Endometrial microvascular endothelial cells (primary cell): Measurements from ENCODE around the gene C9orf57. TPM values are rescaled to one million over a fixed set of nuclear protein-coding genes. Genes with fewer than 3 reads are reported as not detected.
"Not testable (repeated sequence)": the region's sequence is repeated elsewhere in the genome, so short reads cannot be mapped to it uniquely, and the experiment has no call there.

Source experiments
- in situ Hi-C: cut with HindIII; loops from 2 replicates; pipeline ENCODE4 v1.10.0; 2017; ENCODE audit warnings: low sequenced_read_pairs, low pct_unique_long_range_greater_than_20kb; ENCODE audit errors: inconsistent ontology term
- total RNA-seq: library from RNA; depleted of rRNA; stranded (reverse); fragments of >200 nt; gene quantifications from one replicate; pipeline ENCODE4 v1.2.3, GENCODE V29; 2015; ENCODE audit errors: inconsistent ontology term

C9orf57 gene
- not detected for total RNA-seq

- in situ Hi-C loops: no loop called here
Measured at GRCh38 chr9:72060513-72060912, at the start of gene C9orf57. Gene C9orf57, minus strand, starts transcription at chr9:72060613. Its CDS starts 1,282 bp downstream, at chr9:72059331.

GRCh38 chr9:72102520-72102919, 42.1 kb upstream of the C9orf57 start:
- in situ Hi-C loops: no loop called here

GRCh38 chr9:72095520-72095919, 35.1 kb upstream of the C9orf57 start:
- in situ Hi-C loops: not testable (repeated sequence)

- in situ Hi-C loops: no loop called here
Measured at GRCh38 chr9:72092820-72093219, 32.4 kb upstream of the C9orf57 start.

- in situ Hi-C loops: no loop called here
Measured at GRCh38 chr9:72089451-72090130, 29.2 kb upstream of the C9orf57 start.

DNA sequence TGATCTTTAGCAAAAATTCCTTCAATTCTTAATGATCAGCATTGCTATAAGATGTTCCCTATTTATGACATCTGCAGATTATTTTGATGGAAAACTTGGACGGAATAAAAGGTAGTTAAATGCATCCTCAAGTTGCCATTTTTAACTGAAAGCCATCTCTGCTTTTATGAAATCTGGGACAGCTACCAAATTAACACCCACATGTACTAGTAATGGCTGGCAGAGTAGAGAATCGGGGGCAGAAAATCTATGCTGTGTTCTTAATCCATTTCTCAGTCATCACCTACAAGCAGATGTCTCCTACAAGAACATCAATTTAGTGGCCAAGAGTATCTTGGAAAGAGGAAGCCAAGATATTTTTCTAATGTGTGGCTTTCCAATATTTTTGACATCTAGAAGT, 22.1 kb upstream of the C9orf57 start:
- in situ Hi-C loops: no loop called here

- in situ Hi-C loops: not testable (repeated sequence)
Measured at GRCh38 chr9:72074666-72075065, 14.3 kb upstream of the C9orf57 start.

- in situ Hi-C loops: no loop called here
Measured at GRCh38 chr9:72065076-72065475, 4.7 kb upstream of the C9orf57 start.

GRCh38 chr9:72052122-72052521, 8.3 kb downstream of the C9orf57 start:
- in situ Hi-C loops: no loop called here

DNA sequence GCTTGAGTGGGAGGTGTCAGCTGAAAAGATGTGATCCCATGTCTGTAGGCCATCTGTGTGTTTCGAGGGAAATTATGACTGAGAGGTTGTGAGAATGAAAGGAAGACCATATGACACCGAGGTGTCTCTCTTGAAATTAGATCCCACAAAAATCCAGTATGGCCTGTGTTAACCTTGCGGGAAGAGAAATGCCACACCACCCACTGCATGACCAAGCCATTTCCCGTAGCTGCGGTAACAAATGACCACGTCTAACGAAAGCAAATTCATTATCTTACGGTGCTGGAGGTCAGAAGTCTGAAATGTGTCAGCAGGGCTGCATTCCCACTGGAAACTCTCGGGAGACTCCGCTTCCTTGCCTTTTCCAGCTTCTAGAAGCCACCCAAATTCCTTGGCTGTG, 11.6 kb downstream of the C9orf57 start:
- in situ Hi-C loops: loop anchor here (25.0 kb wide), 1 partner anchor 213 kb away; no protein-coding TSS in a partner anchor

DNA sequence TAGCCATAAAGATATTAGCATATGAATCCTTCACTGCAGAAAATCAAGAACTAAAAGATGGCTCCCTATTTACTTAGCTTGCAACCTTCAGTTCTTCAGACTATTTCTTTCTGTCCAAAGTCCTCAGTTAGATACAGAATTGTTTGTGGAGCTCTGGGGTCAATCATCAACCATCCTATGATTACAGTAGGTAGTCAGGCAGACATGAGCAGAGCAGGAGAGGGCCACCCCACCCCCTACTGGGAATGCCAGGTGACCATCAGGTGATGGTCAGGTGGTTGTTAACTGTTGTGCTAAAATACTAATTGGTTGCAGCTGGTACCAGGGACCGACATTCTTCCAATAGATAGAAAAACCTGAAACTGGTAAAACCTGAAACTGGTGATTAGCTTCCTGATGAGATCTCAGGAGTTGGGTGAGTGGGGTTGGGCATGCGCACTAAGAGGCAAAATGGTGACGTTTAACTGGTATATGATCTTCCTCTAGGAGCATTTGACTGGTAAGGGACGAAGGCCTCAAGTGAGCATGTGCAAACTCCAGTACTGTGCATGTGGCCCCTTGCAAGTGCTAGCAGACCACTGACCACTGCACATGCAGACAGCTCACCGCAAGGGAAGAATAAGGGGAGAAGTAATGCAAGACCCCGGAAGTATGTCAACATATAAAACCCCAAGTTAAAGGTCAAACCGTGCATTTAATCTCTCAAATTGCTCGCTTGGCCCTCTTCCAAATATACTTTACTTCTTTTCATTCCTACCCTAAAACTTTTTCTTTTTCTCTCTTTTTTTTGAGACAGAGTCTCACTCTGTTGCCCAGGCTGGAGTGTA, 13.6 kb downstream of the C9orf57 start:
- in situ Hi-C loops: loop anchor here (25.0 kb wide), 1 partner anchor 215 kb away; no protein-coding TSS in a partner anchor

DNA sequence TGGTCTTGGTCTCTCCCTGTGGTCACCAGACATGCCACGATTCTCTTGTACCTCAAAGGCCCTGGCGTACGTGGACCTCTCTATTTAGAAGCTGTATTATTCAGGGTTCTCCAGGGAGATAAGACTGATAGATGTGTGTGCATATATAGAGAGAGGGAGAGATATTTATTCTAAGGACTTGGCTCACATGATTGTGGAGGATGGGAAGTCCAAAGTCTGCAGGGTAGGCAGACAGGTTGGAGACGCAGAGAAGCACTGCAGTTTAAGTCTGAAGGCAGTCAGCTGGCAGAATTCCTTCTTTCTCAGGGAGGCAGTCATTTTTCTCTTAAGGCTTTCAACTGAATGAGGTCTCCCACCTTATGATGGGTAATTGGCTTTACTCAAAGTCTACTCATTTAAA, 16.3 kb downstream of the C9orf57 start:
- in situ Hi-C loops: loop anchor here (25.0 kb wide), 1 partner anchor 218 kb away; no protein-coding TSS in a partner anchor

DNA sequence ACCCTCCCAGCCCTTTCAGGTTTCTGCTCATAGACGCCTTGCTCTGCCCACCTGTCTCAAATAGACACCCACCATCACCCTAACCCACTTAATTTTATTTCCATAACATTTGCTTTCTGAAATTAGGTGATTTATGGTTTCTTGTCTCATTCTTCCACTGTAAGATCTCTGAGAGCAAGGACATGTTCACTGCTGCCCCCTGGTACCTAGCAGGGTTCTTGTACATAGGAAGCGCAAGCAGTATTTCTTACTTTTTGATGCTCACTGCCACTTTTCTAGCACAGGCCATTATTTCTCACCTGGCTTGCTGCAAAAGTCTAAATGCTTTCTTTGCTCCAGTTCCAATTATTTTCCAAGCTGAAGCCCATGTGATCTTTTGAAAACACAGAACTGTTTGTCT, 16.8 kb downstream of the C9orf57 start:
- in situ Hi-C loops: loop anchor here (25.0 kb wide), 1 partner anchor 219 kb away; no protein-coding TSS in a partner anchor

DNA sequence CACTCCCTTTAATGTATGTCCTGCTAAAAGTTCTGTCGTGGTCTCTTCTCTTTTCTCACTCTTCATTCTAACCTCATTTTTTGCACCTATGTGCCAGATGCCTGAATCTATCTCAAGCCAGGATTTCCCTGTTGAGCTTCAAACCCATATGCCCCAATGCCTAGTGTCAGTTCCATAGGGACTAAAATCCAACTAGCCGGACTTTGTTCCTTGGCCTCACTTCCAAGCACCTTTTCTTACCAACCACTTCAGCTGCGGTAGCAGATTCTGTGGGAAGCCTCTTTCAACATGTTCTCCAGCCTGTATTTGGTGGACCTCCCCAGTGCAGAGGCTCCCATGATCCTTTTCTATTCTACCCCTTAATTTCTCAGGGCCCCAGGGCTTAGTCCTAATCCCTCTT, 17.5 kb downstream of the C9orf57 start:
- in situ Hi-C loops: loop anchor here (25.0 kb wide), 1 partner anchor 219 kb away; no protein-coding TSS in a partner anchor

GRCh38 chr9:72041775-72042194, 18.6 kb downstream of the C9orf57 start:
- in situ Hi-C loops: loop anchor here (25.0 kb wide), 1 partner anchor 221 kb away; no protein-coding TSS in a partner anchor

DNA sequence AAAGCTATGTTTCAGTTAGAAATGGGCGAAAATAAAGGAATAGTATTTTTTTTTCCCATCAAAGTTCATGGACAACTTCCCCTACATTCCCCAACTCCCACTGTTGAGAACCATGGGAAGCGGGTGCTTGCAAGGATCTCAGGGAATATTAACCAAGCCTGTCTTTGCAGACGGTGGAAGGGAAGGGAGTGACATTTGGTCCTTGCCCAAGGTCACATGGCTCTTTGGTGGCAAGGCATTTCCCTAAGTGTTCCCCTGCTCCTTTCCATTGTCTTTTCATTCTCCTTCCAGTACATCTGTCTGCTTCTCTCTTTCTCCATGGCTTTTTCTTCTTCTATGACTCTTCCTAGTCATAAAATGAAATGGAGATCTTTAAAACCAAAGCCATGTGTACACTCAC, 19.0 kb downstream of the C9orf57 start:
- in situ Hi-C loops: loop anchor here (25.0 kb wide), 1 partner anchor 221 kb away; no protein-coding TSS in a partner anchor

DNA sequence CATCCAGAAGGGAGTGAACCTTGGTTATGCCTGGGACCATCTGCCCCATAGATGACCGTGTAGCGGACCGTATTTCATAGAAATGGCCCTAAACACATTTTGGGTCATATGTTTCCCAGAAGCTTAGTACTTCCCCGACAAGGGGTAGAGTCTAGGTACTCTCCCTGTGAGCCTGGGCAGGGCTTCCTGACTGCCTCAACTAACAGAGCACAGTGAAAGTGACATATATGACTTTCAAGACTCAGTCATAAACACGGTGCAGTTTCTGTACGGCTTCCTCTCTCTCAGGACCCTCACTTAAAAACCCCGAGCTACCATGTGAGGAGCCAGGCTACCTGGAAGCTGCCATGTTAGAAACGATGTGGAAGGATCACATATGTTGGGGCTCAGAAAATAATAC, 20.9 kb downstream of the C9orf57 start:
- in situ Hi-C loops: loop anchor here (25.0 kb wide), 1 partner anchor 223 kb away; no protein-coding TSS in a partner anchor

DNA sequence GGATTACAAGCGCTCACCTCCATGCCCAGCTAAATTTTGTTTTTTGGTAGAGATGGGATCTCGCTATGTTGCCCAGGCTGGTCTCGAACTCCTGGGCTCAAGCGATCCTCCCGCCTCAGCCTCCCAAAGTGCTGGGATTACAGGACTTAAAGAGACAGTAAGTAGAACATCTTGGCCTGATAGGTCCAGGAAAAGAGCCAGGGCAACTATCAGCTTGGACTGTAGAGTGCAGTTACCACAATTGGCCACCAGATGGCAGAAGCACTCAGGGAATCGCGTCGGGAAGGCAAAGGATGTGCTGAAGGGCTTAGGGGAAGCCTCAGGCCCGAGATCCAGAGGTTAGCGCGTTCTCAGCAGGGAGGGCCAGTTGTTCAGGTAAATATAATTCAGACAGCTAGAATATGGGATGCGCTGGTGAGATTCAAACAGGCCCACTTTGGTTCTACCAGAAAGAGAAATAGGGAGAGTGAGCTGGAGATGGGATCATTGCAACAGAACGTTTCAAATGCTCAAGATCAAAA, 21.5 kb downstream of the C9orf57 start:
- in situ Hi-C loops: loop anchor here (25.0 kb wide), 1 partner anchor 223 kb away; no protein-coding TSS in a partner anchor

DNA sequence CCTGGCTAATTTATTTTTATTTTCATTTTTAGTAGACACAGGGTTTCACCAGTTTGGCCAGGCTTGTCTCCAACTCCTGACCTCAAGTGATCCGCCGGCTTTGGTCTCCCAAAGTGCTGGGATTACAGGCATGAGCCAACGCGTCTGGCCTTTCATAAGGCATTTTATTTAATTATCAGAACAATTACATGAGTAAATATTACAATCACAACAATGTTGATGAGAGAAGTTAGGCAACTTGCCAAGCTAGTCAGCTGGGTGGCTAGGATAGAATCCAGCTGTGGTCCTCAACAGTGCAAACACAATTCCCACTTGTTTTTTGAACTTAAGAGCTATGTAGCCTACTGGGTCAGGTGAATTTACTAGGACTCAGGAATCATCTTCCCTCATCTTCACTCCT, 22.0 kb downstream of the C9orf57 start:
- in situ Hi-C loops: loop anchor here (25.0 kb wide), 1 partner anchor 224 kb away; no protein-coding TSS in a partner anchor
